Ovary (tissue), 3 donors: ENCODE measurements around the gene ACTL6B.

Experiments used
- CTCF ChIP-seq, 3 donors: fragments of 450-650 bp in 2 of 3; fragments of 200-600 bp in 1 of 3; IDR thresholded peaks; one replicate each; pipeline versions ENCODE4 v1.5.1 to v1.8.0; 2016 to 2022; ENCODE audit warnings: antibody characterized with exemption in 3 of 3, mild to moderate bottlenecking in 1 of 3
- EP300 ChIP-seq: sonication (generic); formaldehyde crosslinking; IDR thresholded peaks from one replicate; pipeline ENCODE4 v1.6.1; 2017; ENCODE audit warnings: antibody characterized with exemption
- POLR2A ChIP-seq: fragments of 450-650 bp; IDR thresholded peaks from one replicate; pipeline ENCODE4 v1.6.1; 2017; ENCODE audit warnings: antibody characterized with exemption, mild to moderate bottlenecking, moderate library complexity
- donor health status: DM: no; HTN: no; CAD: no.

GRCh38 chr7:100641463-100641859, 14.8 kb downstream of the ACTL6B start, which contains the start of gene TFR2:
- TF ChIP-seq CTCF (IDR thresholded peaks at IDR 0.05) (no peak), POLR2A (no peak), EP300 (no peak)
